ENCODE measurements around the gene PDLIM3. TPM values are rescaled to one million over a fixed set of nuclear protein-coding genes. Genes with fewer than 3 reads are reported as not detected.

The PDLIM3 gene
- total RNA-seq, 1 donor from 2014 or later, result 63.0 TPM

DNA sequence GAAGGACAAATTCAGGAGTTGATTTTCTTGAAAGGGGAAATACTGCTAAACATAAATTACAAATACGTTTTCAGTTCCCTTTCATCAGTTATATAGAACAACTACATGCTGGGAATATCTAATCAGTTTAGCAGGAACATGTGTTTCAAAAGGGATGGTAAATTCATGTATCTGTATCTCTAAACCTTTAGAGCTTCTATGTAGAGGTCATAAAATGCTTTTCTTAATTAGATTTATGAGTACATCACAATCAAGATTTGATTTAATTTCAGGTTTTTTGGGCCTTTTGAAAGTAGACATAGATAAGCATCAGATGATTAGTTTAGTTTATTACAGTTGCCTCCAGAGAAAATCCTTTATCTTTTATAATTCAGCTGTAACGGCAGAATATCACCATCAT, 12.9 kb downstream of the PDLIM3 start:
- Mint-ChIP-seq H3K36me3 (ENCODE audit: low read depth) (peaks cover 20% of the 10 kb centered on the region), H3K9me3 (ENCODE audit: low read depth) (peaks cover 15% of the 10 kb centered on the region), H3K27ac (ENCODE audit: unreplicated experiment) (no peak overlapping the region), H3K4me3 (ENCODE audit: unreplicated experiment) (no peak overlapping the region), H3K4me1 (ENCODE audit: low read depth) (peaks cover 13% of the 10 kb centered on the region), H3K27me3 (ENCODE audit: low read depth) (no peaks in the 10 kb centered on the region)
- no peak for DNase-seq (ENCODE audit: low spot score)
- no peak for TF ChIP-seq CTCF (IDR thresholded peaks at IDR 0.05)

- Mint-ChIP-seq H3K9me3 (ENCODE audit: low read depth) (no peaks in the 10 kb centered on the region), H3K27ac (ENCODE audit: unreplicated experiment) (no peak overlapping the region), H3K36me3 (ENCODE audit: low read depth) (peaks cover 10% of the 10 kb centered on the region), H3K27me3 (ENCODE audit: low read depth) (no peaks in the 10 kb centered on the region), H3K4me1 (ENCODE audit: low read depth) (peaks cover 12% of the 10 kb centered on the region), H3K4me3 (ENCODE audit: unreplicated experiment) (no peak overlapping the region)
- DNase-seq (ENCODE audit: low spot score), result no peak
- no peak for TF ChIP-seq CTCF (IDR thresholded peaks at IDR 0.05)
Measured at GRCh38 chr4:185520119-185520518, 15.2 kb downstream of the PDLIM3 start.

- Mint-ChIP-seq H3K27ac (ENCODE audit: unreplicated experiment) (no peak overlapping the region), H3K4me1 (ENCODE audit: low read depth) (peaks cover 8% of the 10 kb centered on the region), H3K4me3 (ENCODE audit: unreplicated experiment) (no peak overlapping the region), H3K36me3 (ENCODE audit: low read depth) (peaks cover 18% of the 10 kb centered on the region), H3K9me3 (ENCODE audit: low read depth) (no peaks in the 10 kb centered on the region), H3K27me3 (ENCODE audit: low read depth) (no peaks in the 10 kb centered on the region)
- TF ChIP-seq CTCF (IDR thresholded peaks at IDR 0.05), result no peak
- no peak for DNase-seq (ENCODE audit: low spot score)
Measured at GRCh38 chr4:185518494-185518893, 16.8 kb downstream of the PDLIM3 start.

- Mint-ChIP-seq H3K27ac (ENCODE audit: unreplicated experiment) (no peak overlapping the region), H3K4me1 (ENCODE audit: low read depth) (peaks cover 13% of the 10 kb centered on the region), H3K9me3 (ENCODE audit: low read depth) (no peaks in the 10 kb centered on the region), H3K36me3 (ENCODE audit: low read depth) (peaks cover 19% of the 10 kb centered on the region), H3K27me3 (ENCODE audit: low read depth) (no peaks in the 10 kb centered on the region), H3K4me3 (ENCODE audit: unreplicated experiment) (no peak overlapping the region)
- TF ChIP-seq CTCF (IDR thresholded peaks at IDR 0.05), result no peak
- no peak for DNase-seq (ENCODE audit: low spot score)
Measured at GRCh38 chr4:185518069-185518468, 17.2 kb downstream of the PDLIM3 start.

DNA sequence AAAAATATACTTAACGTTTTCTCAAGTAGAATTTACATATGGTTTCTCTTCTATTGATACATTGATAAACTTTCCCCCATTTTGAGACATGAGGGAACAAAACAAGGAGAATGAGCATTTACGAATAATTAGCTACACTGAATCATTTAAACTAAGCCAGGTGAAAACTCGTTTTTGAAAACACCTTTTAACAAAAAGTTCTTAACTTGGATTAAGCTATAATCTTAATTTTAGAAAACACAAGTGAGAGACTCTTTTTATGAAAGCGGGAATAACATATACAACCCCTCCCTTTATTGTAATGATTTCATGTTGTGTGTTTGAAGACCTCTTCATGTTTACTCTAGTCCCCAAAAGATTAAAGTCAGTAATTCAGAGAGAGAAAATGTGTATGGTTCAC, 20.1 kb downstream of the PDLIM3 start:
- Mint-ChIP-seq H3K9me3 (ENCODE audit: low read depth) (no peaks in the 10 kb centered on the region), H3K4me1 (ENCODE audit: low read depth) (peaks cover 22% of the 10 kb centered on the region), H3K27ac (ENCODE audit: unreplicated experiment) (no peak overlapping the region), H3K36me3 (ENCODE audit: low read depth) (peaks cover 18% of the 10 kb centered on the region), H3K4me3 (ENCODE audit: unreplicated experiment) (no peak overlapping the region), H3K27me3 (ENCODE audit: low read depth) (no peaks in the 10 kb centered on the region)
- no peak for DNase-seq (ENCODE audit: low spot score)
- TF ChIP-seq CTCF (IDR thresholded peaks at IDR 0.05), result no peak
